ENCODE results near the gene CAT.

Gene CAT

GRCh38 chr11:34492806-34493414 is 54.2 kb downstream of the CAT start:
- H3K4me1 ChIP-seq (ENCODE audit: control insufficient read depth, insufficient read depth, low read length): no peaks in the 10 kb centered on the region

GRCh38 chr11:34493468-34493867 is 54.7 kb downstream of the CAT start:
- Histone ChIP-seq H3K4me3 (ENCODE audit: low read length) (no peak overlapping the region), H3K36me3 (ENCODE audit: control insufficient read depth, insufficient read depth, low read length) (no peaks in the 10 kb centered on the region), H3K4me1 (ENCODE audit: control insufficient read depth, insufficient read depth, low read length) (no peaks in the 10 kb centered on the region), H3K9me3 (ENCODE audit: control insufficient read depth, low read length) (no peaks in the 10 kb centered on the region), H3K27me3 (ENCODE audit: control insufficient read depth, insufficient read depth, low read length) (no peaks in the 10 kb centered on the region), H3K9ac (ENCODE audit: low read length) (no peak overlapping the region)

More at GRCh38 chr11:34492806-34493414, 54.2 kb downstream of the CAT start:
- Histone ChIP-seq H3K36me3 (ENCODE audit: control insufficient read depth, insufficient read depth, low read length) (no peaks in the 10 kb centered on the region), H3K4me3 (ENCODE audit: low read length) (no peak overlapping the region), H3K9ac (ENCODE audit: low read length) (no peak overlapping the region), H3K9me3 (ENCODE audit: control insufficient read depth, low read length) (no peaks in the 10 kb centered on the region), H3K27me3 (ENCODE audit: control insufficient read depth, insufficient read depth, low read length) (no peaks in the 10 kb centered on the region)

- no peaks in the 10 kb centered on the region for H3K4me1 ChIP-seq (ENCODE audit: control insufficient read depth, insufficient read depth, low read length)
- H3K9ac ChIP-seq (ENCODE audit: low read length): no peak overlapping the region
- no peaks in the 10 kb centered on the region for H3K36me3 ChIP-seq (ENCODE audit: control insufficient read depth, insufficient read depth, low read length)
- H3K4me3 ChIP-seq (ENCODE audit: low read length): no peak overlapping the region
- H3K27me3 ChIP-seq (ENCODE audit: control insufficient read depth, insufficient read depth, low read length): no peaks in the 10 kb centered on the region
- no peaks in the 10 kb centered on the region for H3K9me3 ChIP-seq (ENCODE audit: control insufficient read depth, low read length)
Observed at GRCh38 chr11:34493926-34494595, 55.3 kb downstream of the CAT start.

- H3K4me1 ChIP-seq (ENCODE audit: control insufficient read depth, insufficient read depth, low read length): no peaks in the 10 kb centered on the region
- no peak overlapping the region for H3K4me3 ChIP-seq (ENCODE audit: low read length)
- no peak overlapping the region for H3K9ac ChIP-seq (ENCODE audit: low read length)
- no peaks in the 10 kb centered on the region for H3K27me3 ChIP-seq (ENCODE audit: control insufficient read depth, insufficient read depth, low read length)
- H3K9me3 ChIP-seq (ENCODE audit: control insufficient read depth, low read length): no peaks in the 10 kb centered on the region
- no peaks in the 10 kb centered on the region for H3K36me3 ChIP-seq (ENCODE audit: control insufficient read depth, insufficient read depth, low read length)
Observed at GRCh38 chr11:34495239-34495723, 56.5 kb downstream of the CAT start.

GRCh38 chr11:34495724-34496377 is 57.1 kb downstream of the CAT start:
- H3K4me1 ChIP-seq (ENCODE audit: control insufficient read depth, insufficient read depth, low read length): no peaks in the 10 kb centered on the region
- no peaks in the 10 kb centered on the region for H3K36me3 ChIP-seq (ENCODE audit: control insufficient read depth, insufficient read depth, low read length)
- no peaks in the 10 kb centered on the region for H3K9me3 ChIP-seq (ENCODE audit: control insufficient read depth, low read length)
- no peaks in the 10 kb centered on the region for H3K27me3 ChIP-seq (ENCODE audit: control insufficient read depth, insufficient read depth, low read length)
- no peak overlapping the region for H3K9ac ChIP-seq (ENCODE audit: low read length)
- H3K4me3 ChIP-seq (ENCODE audit: low read length): no peak overlapping the region

GRCh38 chr11:34499719-34500500 is 61.2 kb downstream of the CAT start:
- no peaks in the 10 kb centered on the region for H3K27me3 ChIP-seq (ENCODE audit: control insufficient read depth, insufficient read depth, low read length)
- H3K4me3 ChIP-seq (ENCODE audit: low read length): no peak overlapping the region
- no peaks in the 10 kb centered on the region for H3K36me3 ChIP-seq (ENCODE audit: control insufficient read depth, insufficient read depth, low read length)
- peaks cover 11% of the 10 kb centered on the region for H3K4me1 ChIP-seq (ENCODE audit: control insufficient read depth, insufficient read depth, low read length)
- H3K9me3 ChIP-seq (ENCODE audit: control insufficient read depth, low read length): no peaks in the 10 kb centered on the region
- H3K9ac ChIP-seq (ENCODE audit: low read length): no peak overlapping the region

GRCh38 chr11:34501500-34501899 is 62.8 kb downstream of the CAT start:
- Histone ChIP-seq H3K9ac (ENCODE audit: low read length) (no peak overlapping the region), H3K4me1 (ENCODE audit: control insufficient read depth, insufficient read depth, low read length) (peaks cover 11% of the 10 kb centered on the region), H3K27me3 (ENCODE audit: control insufficient read depth, insufficient read depth, low read length) (no peaks in the 10 kb centered on the region)

GRCh38 chr11:34501949-34502348 is 63.2 kb downstream of the CAT start:
- no peak overlapping the region for H3K9ac ChIP-seq (ENCODE audit: low read length)
- no peaks in the 10 kb centered on the region for H3K9me3 ChIP-seq (ENCODE audit: control insufficient read depth, low read length)
- H3K4me3 ChIP-seq (ENCODE audit: low read length): no peak overlapping the region
- no peaks in the 10 kb centered on the region for H3K36me3 ChIP-seq (ENCODE audit: control insufficient read depth, insufficient read depth, low read length)
- H3K4me1 ChIP-seq (ENCODE audit: control insufficient read depth, insufficient read depth, low read length): peaks cover 11% of the 10 kb centered on the region
- H3K27me3 ChIP-seq (ENCODE audit: control insufficient read depth, insufficient read depth, low read length): no peaks in the 10 kb centered on the region

More at GRCh38 chr11:34501500-34501899, 62.8 kb downstream of the CAT start:
- Histone ChIP-seq H3K9me3 (ENCODE audit: control insufficient read depth, low read length) (no peaks in the 10 kb centered on the region), H3K4me3 (ENCODE audit: low read length) (no peak overlapping the region), H3K36me3 (ENCODE audit: control insufficient read depth, insufficient read depth, low read length) (no peaks in the 10 kb centered on the region)

- Histone ChIP-seq H3K4me3 (ENCODE audit: low read length) (no peak overlapping the region), H3K4me1 (ENCODE audit: control insufficient read depth, insufficient read depth, low read length) (peaks cover 11% of the 10 kb centered on the region), H3K27me3 (ENCODE audit: control insufficient read depth, insufficient read depth, low read length) (no peaks in the 10 kb centered on the region), H3K36me3 (ENCODE audit: control insufficient read depth, insufficient read depth, low read length) (no peaks in the 10 kb centered on the region), H3K9me3 (ENCODE audit: control insufficient read depth, low read length) (no peaks in the 10 kb centered on the region), H3K9ac (ENCODE audit: low read length) (no peak overlapping the region)
Observed at GRCh38 chr11:34502949-34503348, 64.2 kb downstream of the CAT start.

GRCh38 chr11:34505874-34506273 is 67.1 kb downstream of the CAT start:
- no peak overlapping the region for H3K4me3 ChIP-seq (ENCODE audit: low read length)
- H3K36me3 ChIP-seq (ENCODE audit: control insufficient read depth, insufficient read depth, low read length): no peaks in the 10 kb centered on the region
- no peaks in the 10 kb centered on the region for H3K9me3 ChIP-seq (ENCODE audit: control insufficient read depth, low read length)
- peaks cover 11% of the 10 kb centered on the region for H3K4me1 ChIP-seq (ENCODE audit: control insufficient read depth, insufficient read depth, low read length)
- H3K27me3 ChIP-seq (ENCODE audit: control insufficient read depth, insufficient read depth, low read length): no peaks in the 10 kb centered on the region
- H3K9ac ChIP-seq (ENCODE audit: low read length): no peak overlapping the region

- Histone ChIP-seq H3K4me1 (ENCODE audit: control insufficient read depth, insufficient read depth, low read length) (peaks cover 4% of the 10 kb centered on the region), H3K36me3 (ENCODE audit: control insufficient read depth, insufficient read depth, low read length) (no peaks in the 10 kb centered on the region), H3K9ac (ENCODE audit: low read length) (no peak overlapping the region), H3K27me3 (ENCODE audit: control insufficient read depth, insufficient read depth, low read length) (no peaks in the 10 kb centered on the region), H3K9me3 (ENCODE audit: control insufficient read depth, low read length) (no peaks in the 10 kb centered on the region), H3K4me3 (ENCODE audit: low read length) (no peak overlapping the region)
Observed at GRCh38 chr11:34507156-34507555, 68.4 kb downstream of the CAT start.

- Histone ChIP-seq H3K36me3 (ENCODE audit: control insufficient read depth, insufficient read depth, low read length) (no peaks in the 10 kb centered on the region), H3K4me3 (ENCODE audit: low read length) (no peak overlapping the region), H3K9me3 (ENCODE audit: control insufficient read depth, low read length) (no peaks in the 10 kb centered on the region), H3K4me1 (ENCODE audit: control insufficient read depth, insufficient read depth, low read length) (no peaks in the 10 kb centered on the region), H3K9ac (ENCODE audit: low read length) (no peak overlapping the region), H3K27me3 (ENCODE audit: control insufficient read depth, insufficient read depth, low read length) (no peaks in the 10 kb centered on the region)
Observed at GRCh38 chr11:34507610-34508009, 68.9 kb downstream of the CAT start.
